HL-60 (cell line): ENCODE data around the gene CEP350.

Experiments used
- DNase-seq, 2 experiments: peaks; one replicate each; pipeline ENCODE4 v3.0.0-alpha.2; 2010 to 2020; ENCODE audit warnings: low read depth in 1 of 2, low spot score in 1 of 2
- H3K27ac ChIP-seq: fragments of 250-450 bp; sonication (Bioruptor Pico); replicated peaks from 2 replicates; pipeline ENCODE4 v1.5.1; 2020; ENCODE audit warnings: mild to moderate bottlenecking, moderate library complexity
- H3K27me3 ChIP-seq: fragments of 250-450 bp; sonication (Bioruptor Pico); 2 replicates; pipeline ENCODE4 v1.5.1; 2021; ENCODE audit warnings: mild to moderate bottlenecking, moderate library complexity; ENCODE audit not compliant: insufficient read depth, poor library complexity, severe bottlenecking
- H3K4me3 ChIP-seq: replicated peaks from 2 replicates; pipeline ENCODE4 v1.5.1; 2011; ENCODE audit warnings: mild to moderate bottlenecking, control low read depth, low read length; ENCODE audit not compliant: insufficient read depth
- CTCF ChIP-seq: IDR thresholded peaks from one replicate; pipeline ENCODE4 v1.5.1; 2011; ENCODE audit warnings: low read length, control low read depth, inconsistent platforms; ENCODE audit not compliant: insufficient read depth
- GABPA ChIP-seq: IDR thresholded peaks from 2 replicates; pipeline ENCODE4 v1.6.1; 2012; ENCODE audit warnings: low read depth
- POLR2AphosphoS5 ChIP-seq: IDR thresholded peaks from 2 replicates; pipeline ENCODE4 v1.6.1; 2012; ENCODE audit warnings: low read depth
- REST ChIP-seq: IDR thresholded peaks from 2 replicates; pipeline ENCODE4 v1.6.1; 2012; ENCODE audit warnings: low read depth; ENCODE audit not compliant: insufficient replicate concordance
- SPI1 ChIP-seq: IDR thresholded peaks from 2 replicates; pipeline ENCODE4 v1.6.1; 2012; ENCODE audit warnings: low read depth, mild to moderate bottlenecking, borderline replicate concordance

The CEP350 gene

GRCh38 chr1:180031664-180032063, 77.1 kb downstream of the CEP350 start:
- TF ChIP-seq REST (no peak), POLR2AphosphoS5 (no peak), GABPA (no peak)
- Histone ChIP-seq H3K27ac (no peak overlapping the region), H3K4me3 (no peak overlapping the region), H3K27me3 (no peaks in the 10 kb centered on the region)
- DNase-seq = no peak

- H3K4me3 ChIP-seq = no peak overlapping the region
- DNase-seq = no peak
- TF ChIP-seq CTCF (no peak), SPI1 (no peak), GABPA (no peak), POLR2AphosphoS5 (no peak), REST (no peak)
- no peak overlapping the region for H3K27ac ChIP-seq
- H3K27me3 ChIP-seq = no peaks in the 10 kb centered on the region
These were observed 78.8 kb downstream of the CEP350 start for GRCh38 chr1:180033390-180033789.

GRCh38 chr1:180040034-180040433, 85.4 kb downstream of the CEP350 start:
- Histone ChIP-seq H3K27ac (no peak overlapping the region), H3K27me3 (no peaks in the 10 kb centered on the region), H3K4me3 (no peak overlapping the region)
- no peak for TF ChIP-seq REST
- TF ChIP-seq GABPA = no peak
- TF ChIP-seq CTCF = no peak
- TF ChIP-seq POLR2AphosphoS5 = no peak
- no peak for TF ChIP-seq SPI1
- DNase-seq = no peak

- Histone ChIP-seq H3K4me3 (no peak overlapping the region), H3K27ac (no peak overlapping the region; the same call in 1 of the 2 replicates), H3K27me3 (no peaks in the 10 kb centered on the region)
- 0 out of 2 replicates have a peak, but pooled peaks have one; percentile 23 for TF ChIP-seq GABPA
- no peak for TF ChIP-seq REST
- TF ChIP-seq SPI1 = peak; percentile 56; the same call in 1 of the 2 replicates
- peak in 1 of 2 experiments; percentile 65 for DNase-seq
These were observed 87.0 kb downstream of the CEP350 start for GRCh38 chr1:180041582-180041981.
